GM19324 (cell line): ENCODE results near the gene IL1RL2.

Experiments
- ATAC-seq: cut with Tn5 transposase; IDR thresholded peaks from one replicate; pipeline ENCODE4 v1.9.1; 2021; ENCODE audit warnings: mild to moderate bottlenecking, moderate library complexity; ENCODE audit not compliant: unreplicated experiment, low FRiP score

The IL1RL2 gene

GRCh38 chr2:102235491-102235890 lies 48.7 kb downstream of the IL1RL2 start:
- no peak for ATAC-seq

GRCh38 chr2:102236132-102236531 lies 49.3 kb downstream of the IL1RL2 start:
- no peak for ATAC-seq

- ATAC-seq, result no peak
Measured at GRCh38 chr2:102237176-102237575, 50.4 kb downstream of the IL1RL2 start.

DNA sequence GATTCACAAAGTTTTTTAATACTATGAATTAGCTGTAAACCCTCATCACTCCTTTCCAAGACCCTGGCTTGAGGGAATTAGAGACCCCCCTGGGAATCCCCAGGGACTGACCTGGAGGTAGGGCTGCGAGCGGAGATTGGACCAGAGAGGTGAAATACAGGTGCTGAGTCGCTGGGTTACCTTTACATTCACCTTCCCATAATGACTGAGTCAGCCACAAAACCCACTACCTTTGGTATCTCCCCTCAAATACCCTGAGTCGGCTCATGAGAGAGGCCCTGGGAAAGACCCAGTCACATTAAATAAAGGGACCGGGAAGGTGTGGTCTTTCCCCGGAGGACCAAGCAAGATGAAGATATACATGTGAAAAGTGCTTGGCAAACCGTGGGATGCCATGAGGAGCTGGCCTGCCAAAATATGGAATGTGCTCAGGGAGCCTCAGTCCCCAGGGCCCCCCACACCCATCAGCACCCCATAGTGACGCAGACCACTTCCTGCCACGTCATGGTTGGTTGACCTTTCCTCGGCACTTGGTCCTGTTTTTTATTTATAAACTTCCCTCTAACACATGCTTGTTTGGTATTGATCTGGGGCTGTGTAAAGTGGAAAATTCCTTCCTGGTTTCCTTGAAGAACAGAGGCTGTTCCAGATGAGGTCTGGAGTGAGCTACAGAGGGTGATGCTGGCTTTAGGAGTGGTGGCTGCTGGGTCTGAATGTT lies 51.4 kb downstream of the IL1RL2 start:
- no peak for ATAC-seq

GRCh38 chr2:102238778-102239177 lies 52.0 kb downstream of the IL1RL2 start:
- ATAC-seq, result no peak

DNA sequence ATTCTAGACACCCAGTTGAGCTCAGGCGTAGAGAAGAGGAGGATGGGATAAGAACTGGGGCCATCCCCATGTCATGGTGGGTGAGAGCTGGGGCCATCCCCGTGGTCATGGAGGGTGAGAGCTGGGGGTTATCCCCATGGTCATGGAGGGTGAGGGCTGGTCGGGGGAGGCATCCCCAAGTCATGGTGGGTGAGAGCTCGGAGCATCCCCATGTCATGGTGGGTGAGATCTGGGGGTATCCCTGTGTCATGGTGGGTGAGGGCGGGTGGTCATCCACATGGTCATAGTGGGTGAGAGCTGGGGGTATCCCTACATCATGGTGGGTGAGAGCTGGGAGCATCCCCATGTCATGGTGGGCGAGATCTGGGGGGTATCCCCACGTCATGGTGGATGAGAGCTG lies 52.5 kb downstream of the IL1RL2 start:
- ATAC-seq, result no peak

DNA sequence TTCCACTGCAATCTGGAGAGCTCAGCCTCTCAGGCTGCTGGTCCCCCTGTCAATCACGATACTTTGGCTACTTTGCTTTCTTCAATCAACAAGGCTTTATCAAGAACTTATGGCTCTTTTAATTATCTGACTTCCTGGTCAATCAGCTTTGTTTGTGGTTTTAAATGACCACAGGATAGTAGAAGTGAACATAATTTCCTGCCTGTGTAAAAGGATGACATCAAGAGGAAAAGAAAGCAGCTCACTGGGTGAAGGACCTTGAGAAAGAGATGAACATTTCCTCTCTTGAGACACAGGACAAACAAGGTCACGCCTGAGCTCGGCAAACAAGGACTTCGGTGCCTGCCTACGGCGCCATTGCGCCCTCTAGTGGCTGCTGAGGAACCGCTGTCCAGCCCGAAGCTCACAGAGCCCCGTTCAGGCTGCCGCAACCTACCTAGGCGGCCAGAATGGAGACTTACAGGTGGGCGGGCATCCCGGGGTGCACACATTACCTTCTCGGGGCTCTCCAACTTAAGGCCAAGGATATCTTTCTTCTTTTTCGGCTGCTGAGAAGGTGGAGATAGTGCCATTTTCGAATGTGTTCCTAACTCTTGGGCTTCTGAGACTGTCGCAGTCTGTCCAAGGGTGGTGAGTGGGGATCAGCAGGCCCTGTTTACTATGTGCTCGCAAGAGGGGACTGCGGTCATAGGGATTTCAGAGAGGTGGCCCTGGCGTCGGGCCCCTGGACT lies 54.0 kb downstream of the IL1RL2 start:
- ATAC-seq, result peak; percentile 97

DNA sequence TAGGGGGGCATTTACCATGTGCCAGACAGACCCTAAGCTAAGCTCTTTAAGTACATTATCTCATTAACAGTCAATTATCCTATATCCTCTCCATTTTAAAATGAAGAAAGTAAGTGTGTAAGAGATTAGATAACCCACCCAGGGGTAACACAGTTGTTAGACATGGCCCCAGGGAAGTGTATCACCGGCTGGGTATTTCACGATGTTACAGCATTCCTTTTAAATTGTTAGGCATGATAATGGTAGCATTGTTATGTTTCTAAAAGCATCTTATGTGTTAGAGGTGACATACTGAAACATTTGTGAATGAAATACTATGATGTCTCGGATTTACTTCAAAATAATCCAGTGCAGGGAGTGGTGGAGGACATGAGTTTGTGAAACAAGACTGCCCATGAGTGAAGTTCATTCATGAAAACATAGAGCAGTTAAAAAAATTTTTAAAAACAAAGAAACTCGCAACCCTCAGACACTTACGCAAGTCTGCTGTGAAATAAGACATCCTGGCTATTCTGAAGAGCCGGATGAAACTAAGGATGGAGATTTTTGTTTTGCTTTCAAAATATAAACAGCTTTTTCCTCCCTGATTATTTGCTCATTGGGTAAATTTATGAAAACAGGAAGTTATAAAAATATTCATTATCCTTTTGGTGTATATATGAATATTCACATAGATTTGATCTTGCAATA lies 54.9 kb downstream of the IL1RL2 start:
- no peak for ATAC-seq

- no peak for ATAC-seq
Measured at GRCh38 chr2:102245266-102246151, 58.7 kb downstream of the IL1RL2 start.

GRCh38 chr2:102250278-102250821 lies 63.5 kb downstream of the IL1RL2 start:
- no peak for ATAC-seq

GRCh38 chr2:102251042-102251848 lies 64.4 kb downstream of the IL1RL2 start:
- peak; percentile 50 for ATAC-seq

DNA sequence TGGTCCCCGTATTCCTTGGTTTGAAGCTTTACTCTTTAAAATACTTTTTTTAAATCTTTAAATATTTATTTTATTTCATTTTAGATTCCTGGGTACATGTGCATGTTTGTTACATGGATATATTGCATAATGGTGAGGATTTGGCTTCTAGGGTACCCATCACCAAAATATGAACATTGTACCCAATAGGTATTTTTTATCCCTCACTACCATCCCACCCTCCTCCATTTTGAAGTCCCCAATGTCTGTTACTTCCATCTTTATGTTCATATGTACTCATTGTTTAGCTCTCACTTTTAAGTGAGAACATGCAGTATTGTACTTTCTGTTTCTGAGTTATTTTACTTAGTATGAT lies 65.0 kb downstream of the IL1RL2 start:
- ATAC-seq, result no peak

DNA sequence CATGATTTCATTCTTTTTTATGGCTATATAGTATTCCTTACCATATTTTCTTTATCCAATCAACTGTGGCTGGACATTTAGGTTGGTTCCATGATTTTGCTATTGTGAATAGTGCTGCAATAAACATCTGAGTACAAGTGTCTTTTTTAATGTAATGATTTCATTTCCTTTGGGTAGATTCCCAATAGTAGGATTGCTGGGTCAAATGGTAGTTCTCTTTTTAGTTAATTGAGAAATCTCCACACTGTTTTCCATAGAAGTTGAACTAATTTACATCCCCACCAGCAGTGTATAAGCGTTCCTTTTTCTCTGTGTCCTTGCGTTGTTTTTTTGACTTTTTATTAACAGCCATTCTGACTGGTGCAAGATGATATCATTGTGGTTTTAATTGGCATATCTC lies 65.4 kb downstream of the IL1RL2 start:
- no peak for ATAC-seq

DNA sequence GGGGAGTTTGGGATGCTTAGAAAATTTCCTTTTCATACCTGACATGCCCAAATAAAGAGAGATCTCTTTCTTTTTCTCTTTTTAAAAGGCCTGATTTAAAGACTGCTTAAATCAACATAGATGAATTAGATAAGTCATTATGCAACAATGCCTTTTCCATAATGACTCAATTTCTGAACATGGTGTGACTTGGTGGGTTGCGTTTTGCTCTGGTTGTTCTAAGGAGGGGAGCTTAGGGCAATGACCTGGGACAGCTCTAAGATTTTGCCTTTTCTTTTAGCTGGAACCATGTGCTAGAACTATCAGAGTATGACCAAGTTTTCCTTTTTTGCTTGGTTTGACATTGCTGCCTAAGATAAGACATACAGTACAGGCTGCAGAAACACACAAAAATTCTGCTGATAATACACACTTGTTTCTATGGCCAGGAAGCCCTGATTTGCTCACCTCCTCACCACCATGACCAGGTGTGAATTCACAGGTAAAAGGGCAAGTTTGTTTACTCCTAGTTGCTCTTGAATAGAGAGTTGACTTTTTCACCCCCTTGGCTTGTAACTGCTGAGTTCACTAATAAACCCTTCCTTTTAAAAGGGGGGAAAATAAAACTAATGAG lies 66.4 kb downstream of the IL1RL2 start:
- no peak for ATAC-seq

DNA sequence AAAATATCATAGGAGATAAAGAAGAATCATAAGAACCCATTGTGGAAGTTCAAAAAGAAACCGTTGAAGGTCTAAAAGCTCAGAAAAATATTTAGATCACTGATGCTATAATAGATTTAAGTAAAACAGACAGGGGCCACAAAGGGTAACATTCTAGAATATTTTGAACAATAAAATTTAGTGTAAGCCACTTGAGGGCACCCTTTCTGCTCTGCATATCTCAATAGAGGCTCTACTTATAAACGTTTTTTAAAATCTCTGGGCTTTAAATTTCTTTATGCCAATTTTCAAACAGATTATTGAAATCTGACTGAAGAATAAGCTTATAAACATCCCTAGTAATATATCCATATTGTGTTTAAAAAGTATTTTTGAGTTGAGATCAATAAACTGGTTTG lies 66.9 kb downstream of the IL1RL2 start:
- no peak for ATAC-seq

- ATAC-seq, result no peak
Measured at GRCh38 chr2:102256276-102256675, 69.5 kb downstream of the IL1RL2 start.

DNA sequence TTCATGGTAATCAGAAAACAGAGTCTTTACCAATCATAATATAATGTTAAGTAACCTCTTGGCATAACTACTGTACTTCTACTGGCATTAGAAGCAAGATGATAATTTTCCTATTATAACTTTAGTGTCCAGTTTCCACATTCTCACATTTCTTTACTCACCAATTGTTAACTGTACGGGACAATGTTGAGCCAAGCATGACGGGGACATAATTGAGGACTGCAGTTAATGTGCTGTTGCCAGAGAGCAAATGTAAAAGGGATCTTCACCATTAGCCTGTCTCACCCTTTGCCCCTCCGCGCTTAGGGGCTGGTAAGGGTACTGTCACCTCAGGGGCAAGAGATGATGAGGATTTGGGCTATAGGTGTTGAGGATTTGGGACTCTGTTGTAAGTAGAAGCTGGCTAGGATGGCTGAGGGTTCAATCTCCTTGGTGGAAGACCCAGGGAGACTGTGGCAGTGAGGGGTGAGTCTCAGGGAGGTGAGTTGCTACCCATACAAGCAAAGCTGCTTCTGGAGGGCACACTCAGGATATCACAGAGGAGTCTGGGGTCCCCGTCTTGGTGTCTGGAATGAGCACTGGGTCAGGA lies 70.1 kb downstream of the IL1RL2 start:
- ATAC-seq, result no peak

DNA sequence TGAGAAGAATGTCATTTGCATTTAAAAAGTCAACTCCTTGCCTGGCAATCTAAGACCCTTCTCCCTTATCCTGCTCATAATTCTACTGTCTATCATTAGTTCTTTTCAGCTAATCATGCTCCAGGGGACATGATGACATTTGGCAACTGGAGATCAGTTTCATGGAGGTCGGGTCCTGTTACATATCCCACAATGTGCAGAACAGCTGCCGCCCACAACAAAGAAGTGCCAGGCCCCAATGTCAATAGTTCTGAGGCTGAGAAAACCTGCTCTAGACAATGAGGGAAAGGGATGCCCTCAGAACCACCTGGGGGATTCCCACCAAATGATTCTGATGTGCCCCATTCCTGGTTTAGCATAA lies 71.2 kb downstream of the IL1RL2 start:
- ATAC-seq, result no peak
